Measurements from ENCODE around the gene CSNK1G2. TPM values are rescaled to one million over a fixed set of nuclear protein-coding genes. Genes with fewer than 3 reads are reported as not detected.

The CSNK1G2 gene
- total RNA-seq, 1 donor from 2014 or later, result 38.8 TPM

DNA sequence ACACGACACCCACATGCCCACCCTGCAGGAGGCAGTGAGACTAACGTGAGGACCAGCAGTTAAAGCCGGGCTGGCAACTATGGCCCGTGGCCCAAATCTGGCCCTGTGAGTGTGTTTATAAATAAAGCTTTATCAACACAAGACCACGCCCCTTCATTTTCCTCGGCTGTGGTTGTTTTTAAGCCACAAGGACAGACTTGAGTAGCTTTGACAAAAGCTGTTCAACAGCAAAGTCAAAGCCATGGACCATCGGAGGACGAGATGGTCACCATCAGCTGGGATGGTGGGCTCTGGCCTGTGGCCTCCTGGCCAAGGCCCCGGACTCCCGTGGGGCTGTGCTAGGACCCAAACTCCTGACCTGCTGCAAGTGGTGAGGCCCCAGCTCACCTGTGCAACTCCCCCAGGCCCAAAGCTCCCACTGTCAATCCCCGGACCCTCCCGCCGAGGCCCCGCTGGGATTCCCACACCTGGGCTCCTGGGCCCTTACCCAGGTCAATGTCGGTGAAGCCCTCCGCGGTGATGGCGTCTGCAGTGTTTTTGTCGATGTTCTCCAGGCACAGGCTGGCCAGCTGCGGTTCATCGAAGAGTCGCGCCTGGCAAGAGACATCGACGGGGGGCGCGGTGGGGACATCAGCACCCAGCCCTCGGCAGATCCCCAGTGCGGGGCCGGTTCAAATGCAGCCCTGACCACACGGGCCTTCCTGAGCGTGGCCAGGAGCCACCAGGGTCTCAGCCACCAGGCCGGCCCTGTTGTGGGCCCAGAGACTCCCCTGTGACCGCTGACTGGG, 49.5 kb downstream of the CSNK1G2 start:
- ATAC-seq, result no peak

DNA sequence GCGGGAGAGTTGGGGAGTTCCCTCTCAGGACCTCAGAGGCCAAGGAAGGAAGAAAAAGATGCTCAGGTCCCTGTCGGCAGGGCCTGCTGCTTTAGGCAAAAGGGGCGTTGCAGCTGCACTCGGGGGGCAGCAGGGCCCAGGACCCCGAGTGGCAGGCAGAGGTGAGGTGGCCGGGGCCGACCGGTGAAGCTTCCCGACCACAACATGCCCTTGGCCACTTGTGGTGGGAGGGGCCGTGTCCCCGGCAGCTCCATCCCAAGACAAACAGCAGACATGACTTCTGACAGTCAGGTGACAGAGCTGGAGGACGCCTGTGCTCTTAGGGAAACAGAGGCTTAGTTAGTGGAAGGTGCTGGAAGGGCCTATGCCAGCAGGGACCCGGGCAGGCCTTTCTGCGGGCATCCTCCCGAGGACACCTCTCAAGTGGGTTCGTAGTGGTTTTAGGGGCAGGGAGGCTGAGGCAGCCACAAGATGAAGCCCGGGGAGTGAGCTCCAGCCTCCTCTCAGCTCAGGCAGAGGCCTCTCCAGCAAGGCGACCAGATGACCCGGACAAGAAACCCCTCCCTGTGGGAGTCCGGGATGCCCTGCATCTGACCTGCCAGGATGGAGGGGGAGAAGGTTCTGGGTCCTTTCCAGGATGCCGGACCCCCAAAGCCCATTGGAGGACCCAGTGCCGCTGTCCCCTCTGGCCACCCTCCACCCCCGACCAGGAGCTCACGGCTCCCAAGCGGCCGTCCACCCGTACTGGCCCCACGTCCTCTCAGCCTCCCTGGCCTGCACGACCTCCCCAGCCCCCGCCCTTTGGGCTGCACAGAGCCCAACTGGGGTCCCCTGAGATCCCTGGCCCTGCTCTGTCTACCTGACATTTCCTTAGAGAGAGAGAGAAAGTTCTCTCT, 50.3 kb downstream of the CSNK1G2 start:
- ATAC-seq, result no peak

DNA sequence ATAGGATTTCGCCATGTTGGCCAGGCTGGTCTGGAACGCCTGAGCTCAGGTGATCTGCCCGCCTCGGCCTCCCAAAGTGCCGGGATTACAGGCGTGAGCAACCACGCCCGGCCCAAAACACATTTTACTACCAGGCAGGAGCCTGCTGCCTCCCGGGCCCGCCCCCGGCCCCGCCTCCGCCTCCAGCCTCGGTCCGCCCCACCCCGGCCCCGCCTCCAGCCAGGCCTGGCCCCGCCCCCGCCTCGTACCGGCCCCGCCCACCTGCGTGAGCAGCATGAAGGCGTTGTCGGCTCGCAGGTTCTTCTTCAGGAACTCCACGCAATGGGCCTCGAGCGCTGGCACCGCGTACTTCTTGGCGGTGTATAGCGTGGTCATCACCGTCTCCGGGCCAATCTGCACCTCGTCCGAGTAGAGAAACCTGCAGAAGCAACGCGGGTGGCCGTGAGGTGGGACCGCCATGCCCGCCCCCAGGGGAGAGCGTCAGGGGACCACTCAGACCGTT, 51.8 kb downstream of the CSNK1G2 start:
- ATAC-seq, result peak; percentile 46

DNA sequence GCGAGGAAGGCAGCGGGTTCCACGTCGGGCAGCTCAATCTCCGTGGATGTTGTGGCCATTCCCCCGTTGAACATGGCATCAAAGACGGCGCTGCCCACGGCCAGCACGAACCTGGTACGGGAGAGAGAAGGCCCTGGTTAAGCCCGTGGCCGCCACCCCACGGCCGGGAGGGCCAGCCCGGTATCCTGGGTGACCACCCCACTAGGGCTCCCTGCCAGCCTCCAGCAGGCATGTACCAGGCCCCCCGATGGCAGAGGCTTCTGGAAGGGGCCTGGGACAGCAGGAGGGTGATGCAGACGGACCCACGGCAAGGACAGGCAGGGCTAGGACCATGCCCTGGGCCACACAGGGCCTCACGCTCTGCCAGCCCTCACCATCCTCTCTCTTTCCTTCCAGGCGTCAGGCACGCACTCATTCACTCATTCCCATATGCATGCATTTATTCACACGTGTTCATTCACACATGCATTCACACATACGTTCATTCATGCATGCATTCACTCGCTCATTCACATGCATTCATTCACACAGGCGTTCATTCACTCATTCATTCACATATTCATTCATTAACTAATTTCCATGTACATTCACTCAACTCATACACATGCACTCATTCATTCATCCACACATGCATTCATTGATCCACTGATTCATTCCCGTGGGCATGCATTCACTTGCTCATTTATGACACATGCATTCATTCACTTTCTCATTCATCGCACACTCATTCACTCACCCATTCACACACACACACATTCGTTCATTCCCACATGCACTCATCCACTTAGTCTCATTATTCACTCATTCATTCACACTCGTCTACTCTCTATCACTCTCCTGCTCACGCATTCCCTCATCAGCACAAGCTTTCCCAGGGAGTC, 56.6 kb downstream of the CSNK1G2 start:
- ATAC-seq, result no peak

DNA sequence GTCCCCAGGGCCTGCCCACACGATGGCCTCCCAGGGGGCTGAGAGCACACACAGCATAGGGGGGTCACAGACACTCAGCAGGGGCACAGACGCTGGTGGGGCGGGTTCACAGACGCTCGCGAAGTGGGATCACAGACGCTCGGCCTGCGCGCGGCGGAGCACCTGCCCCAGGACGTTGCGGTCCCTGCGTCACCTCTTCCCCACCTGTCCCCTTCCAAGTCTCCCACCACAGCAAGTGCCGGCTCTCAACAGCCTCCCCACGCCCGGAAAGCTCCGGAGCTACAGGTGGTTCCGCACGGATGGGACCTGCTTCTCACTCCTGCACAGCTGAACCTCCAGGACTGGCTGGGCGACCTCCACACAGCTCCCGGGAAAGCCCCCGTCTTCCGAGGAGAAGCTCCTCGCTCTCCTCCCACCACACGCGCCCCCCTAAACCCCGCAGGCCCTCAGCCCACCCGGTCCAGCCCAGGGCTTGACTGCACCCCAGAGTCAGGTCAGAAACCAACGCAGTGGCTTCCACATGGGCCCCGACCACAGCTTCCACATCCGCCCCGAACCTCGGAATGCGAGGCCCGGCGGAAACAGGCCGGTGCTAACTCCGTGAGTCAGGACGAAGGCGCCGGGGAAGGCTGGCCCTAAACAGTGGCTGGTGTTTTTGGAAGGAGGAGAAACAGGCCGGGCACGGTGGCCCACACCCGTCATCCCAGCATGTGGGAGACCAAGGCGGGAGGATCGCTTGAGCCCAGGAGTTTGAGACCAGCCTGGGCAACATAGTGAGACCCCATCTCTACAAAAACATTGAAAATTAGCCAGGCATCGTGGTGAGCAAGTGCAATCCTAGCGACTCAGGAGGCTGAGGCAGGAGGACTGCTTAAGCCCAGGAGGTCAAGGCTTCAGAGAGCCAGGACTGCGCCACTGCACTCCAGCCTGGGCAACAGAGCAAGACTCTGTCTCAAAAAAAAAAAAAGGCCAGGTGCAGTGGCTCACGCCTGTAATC, 58.0 kb downstream of the CSNK1G2 start:
- ATAC-seq, result peak; percentile 22

DNA sequence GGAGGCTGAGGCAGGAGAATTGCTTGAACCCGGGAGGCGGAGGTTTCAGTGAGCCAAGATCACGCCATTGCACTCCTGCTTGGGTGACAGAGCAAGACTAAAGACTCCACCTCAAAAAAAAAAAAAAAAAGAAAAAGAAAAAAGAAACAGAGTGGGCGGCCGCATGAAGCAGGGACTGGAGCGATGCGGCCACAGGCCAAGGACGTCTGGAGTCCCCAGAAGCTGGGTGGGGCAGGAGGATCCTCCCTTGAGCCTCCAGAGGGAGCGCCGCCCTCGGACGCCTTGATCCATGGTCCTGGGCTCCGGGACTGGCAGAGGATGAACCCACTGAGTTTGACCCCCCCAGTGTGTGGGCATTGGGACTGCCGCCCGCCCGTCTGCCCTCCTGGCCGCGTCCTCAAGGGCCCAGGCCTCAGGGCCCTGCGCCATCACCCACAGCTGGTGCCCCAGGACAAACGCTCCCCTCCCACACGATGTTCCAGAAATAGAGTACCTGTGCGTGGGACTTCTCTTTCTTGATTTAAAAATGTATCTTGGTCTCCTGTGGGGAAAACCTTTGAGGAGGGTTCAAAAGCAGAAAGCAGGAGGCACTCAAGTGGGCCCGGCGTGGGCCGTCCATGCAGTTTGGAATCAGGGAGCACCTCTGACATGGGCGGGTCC, 59.0 kb downstream of the CSNK1G2 start:
- no peak for ATAC-seq

DNA sequence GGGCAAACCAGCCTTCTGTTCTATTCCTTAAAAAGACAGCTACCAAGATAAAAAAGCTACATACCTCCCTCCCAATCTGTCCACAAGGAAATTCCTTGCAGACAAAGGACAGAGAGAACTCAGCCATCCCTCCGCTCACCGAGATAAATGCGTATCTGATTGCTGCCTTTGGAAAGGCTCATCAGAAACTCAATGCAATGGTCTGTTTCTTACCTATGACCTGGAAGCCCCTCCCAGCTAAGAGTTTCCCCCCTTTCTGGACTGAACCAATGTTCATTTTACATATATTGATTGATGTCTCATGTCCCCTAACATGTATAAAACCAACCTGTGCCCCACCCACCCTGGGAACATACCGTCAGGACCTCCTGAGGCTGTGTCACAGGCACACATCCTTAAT, 62.9 kb downstream of the CSNK1G2 start:
- no peak for ATAC-seq

DNA sequence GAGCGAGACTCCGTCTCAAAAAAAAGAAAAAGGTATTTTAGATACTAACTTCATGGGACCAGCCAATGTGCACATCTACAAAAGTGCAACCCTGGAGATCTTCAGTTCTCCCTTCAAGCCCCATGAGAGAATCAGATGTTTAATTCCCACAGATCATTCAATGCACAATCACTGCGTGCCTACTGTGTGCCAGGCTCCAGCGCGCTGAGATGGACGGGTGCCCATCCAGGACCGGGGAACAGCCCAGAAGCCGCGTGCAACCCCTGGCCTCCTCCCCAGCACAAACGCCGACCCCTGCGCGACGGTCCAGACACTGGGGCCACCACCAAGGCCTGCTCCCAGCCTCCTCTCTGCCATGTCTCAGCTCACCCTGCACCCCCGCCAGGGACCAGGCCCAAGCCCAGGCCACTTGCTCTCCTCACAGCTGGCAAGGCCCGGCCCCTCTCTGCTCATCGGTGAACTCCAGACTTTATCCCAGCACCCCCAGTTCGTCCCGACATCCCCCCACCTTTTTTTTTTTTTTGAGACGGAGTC, 69.2 kb downstream of the CSNK1G2 start:
- ATAC-seq, result no peak

DNA sequence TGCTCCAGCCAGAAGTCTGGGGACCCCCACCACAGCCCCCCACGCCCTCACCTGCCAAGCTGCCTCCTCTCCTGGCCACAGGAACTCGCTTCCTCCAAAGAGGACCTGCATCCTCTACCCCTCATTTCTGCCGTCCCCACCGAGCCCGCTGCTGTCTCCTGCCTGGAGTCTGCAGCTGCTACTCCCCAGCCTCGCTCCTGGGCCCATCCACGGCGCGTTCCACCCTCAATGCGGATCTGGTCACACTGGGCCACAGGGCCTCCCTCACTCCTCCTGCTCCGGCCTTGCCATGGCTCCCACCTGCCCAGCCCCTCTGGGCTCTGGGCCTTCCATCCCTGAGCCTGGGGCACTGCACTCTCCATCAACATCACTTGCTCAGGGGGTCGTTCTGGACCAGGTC, 70.2 kb downstream of the CSNK1G2 start:
- no peak for ATAC-seq

DNA sequence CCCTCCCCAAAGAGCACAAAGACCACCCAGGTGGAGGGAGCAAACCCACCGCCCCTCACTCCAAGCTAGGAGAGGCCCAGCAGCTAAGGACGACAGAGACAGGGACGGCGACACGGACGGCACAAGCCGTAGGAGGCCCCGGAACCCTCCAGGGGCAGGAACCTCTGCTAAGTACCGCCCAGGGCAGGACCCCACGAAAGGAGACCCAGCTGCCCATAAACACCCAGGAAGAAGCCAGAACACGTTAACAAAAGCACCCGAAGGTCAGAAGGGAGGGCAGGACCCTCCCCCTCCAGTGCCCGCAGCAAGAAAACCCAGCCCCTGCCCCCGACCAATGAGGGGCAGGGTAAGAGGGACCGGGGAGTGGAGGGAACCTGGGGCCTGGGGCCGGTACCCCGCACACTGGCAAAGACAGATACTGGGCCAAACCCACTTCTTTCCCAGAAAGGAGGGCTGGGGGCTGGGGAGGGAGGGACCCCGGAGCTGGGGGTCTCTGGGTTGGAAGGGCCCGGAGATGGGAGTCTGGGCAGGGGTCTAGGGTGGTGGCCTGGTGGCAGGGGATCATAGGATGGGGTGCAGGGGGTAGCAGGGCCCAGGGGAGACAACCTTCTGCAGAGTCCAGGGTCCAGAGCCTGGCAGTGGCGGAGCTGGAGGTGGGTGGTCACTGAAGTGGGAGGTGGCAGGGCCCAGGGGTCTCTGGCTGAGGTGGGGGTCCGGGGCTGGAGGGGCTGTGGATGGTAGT, 72.1 kb downstream of the CSNK1G2 start:
- peak; percentile 4 for ATAC-seq

DNA sequence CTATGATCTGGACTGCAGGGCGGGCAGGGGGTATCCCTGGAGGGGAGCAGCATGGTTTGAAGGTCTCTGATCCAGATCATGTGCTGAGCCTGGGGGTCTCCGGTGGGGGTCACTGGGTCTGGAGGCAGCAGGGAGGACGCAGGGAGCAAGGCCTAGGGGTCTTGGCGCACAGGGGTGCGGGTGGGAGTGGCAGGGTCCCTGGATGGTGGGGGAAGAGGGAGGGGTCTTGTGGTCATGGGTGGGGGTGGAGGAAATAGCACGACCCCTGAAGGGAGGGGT, 72.7 kb downstream of the CSNK1G2 start:
- no peak for ATAC-seq

DNA sequence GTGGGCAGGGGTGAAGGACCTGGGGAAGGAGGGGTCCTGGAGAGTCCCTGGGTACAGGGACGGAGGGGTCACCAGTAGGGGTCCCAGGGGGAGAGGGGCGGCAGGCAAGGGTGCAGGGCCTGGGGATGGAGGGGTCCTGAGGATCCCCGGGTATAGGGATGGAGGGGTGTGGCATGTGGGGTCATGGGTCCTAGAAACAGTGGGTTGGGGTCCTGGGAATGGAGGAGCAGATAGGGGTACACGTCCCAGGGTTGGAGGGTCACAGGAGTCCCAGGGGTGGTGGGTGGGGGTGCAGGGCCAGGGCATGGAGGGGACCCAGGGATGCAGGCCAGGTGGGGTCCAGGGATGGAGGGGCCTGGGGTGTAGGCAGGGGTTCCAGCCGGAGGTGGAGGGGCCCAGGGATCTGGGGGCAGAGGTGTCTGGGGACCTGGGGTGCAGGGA, 73.2 kb downstream of the CSNK1G2 start:
- ATAC-seq, result peak; percentile 8

DNA sequence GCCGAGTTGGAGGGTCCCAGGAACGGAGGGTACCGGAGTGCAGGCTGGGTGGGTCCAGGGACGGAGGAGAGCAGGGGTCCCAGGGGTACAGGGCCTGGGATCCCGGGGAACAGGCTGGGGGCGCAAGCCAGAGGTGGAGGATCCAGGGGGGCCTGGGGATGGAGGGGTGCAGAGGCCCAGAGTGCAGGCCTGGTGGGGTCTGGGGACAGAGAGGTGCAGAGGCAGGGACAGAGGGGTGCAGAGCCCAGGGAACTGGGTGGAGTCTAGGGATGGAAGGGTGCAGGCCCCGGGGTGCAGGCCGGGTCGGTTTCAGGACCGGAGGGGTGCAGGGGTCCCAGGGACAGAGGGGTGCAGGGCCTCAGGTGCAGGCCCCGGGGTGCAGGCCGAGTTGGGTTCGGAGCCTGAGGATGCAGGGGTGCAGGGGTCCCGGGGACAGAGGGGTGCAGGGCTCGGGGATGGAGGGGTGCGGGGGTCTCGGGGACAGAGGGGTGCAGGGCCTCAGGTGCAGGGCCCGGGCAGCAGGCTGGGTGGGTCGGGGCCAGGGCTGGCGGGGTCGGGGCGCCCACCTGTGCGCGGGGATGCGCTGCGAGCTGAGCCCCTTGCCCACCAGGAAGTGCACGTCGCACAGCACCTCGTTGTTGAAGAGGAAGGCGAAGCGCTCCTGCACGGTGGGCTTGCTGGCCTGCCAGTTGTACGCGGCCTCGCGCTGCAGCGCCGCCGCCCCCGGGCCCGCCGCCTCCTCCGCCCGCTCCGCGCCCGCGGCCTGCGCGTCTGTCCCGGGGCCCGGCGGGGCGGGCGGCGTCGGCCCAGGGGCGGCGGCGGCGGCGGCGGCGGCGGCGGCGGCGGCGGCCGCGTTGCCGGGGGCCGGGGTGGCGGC, 74.0 kb downstream of the CSNK1G2 start:
- ATAC-seq, result peak; percentile 19

DNA sequence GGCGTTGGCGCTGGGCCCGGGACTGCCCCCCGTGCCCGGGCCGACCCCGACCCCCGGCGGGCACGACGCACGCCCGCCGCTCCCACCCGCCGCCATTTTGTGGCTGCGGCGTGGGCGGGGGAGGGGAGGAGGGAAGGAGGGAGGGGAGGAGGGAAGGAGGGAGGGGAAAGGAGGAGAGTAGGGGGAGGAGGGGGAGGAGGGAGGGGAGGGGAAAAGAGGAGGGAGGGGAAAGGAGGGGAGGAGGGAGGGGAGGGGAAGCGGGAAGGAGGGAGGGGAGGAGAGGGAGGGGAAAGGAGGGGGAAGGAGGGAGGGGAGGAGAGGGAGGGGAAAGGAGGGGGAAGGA, 74.6 kb downstream of the CSNK1G2 start, which contains the start of gene BTBD2:
Gene BTBD2 (minus strand): TSS at position 107 of the 343 bp plus-strand sequence. CDS start 11 bp downstream, at position 96.
- ATAC-seq, result no peak

DNA sequence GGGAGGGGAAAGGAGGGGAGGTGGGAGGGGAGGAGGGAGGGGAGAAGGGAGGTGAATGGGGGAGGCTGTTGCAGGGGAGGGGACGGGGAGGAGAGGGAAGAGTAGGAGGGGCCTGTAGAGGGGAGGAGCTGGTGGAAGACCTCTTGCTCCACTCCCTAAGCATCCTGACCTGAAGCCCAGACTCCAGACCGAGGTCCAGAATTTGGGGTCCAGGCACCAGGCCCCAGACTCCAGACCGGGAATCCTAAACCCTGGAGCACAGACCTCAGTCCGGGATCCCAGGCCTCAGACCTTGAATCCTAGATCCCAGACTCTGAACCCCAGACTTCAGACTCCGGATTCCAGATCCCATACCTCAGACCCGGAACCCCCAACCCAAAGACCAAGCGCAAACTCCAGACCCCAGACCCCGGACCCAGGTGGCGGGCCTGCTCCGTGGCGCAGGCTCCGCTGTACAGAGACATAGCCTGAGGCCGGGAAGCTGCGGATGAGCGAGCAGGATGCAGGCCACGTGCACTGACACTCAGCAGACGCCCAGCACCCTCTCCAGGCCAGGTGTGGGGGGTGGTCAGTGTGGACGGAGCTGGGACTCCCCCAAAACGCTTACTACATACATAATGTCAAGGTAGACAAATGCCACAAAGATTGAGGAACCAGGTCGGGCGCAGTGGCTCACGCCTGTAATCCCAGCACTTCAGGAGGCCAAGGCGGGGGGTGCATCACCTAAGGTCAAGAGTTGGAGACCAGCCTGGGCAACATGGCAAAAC, 75.3 kb downstream of the CSNK1G2 start:
- peak; percentile 70 for ATAC-seq

DNA sequence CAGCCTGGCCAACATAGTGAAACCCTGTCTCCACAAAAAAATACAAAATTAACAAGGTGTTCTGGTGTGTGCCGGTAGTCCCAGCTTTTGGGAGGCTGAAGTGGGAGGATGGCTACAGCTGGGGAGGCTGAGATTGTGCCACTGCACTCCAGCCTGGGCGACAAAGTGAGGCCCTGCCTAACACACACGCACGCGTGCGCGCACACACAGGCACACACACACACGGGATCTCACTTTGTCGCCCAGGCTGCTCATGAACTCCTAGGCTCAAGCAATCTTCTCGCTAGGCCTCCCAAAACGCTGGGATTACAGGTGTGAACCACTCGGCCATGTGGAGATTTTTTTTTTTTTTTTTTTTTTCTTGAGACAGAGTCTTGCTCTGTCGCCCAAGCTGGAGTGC, 77.8 kb downstream of the CSNK1G2 start:
- ATAC-seq, result no peak

DNA sequence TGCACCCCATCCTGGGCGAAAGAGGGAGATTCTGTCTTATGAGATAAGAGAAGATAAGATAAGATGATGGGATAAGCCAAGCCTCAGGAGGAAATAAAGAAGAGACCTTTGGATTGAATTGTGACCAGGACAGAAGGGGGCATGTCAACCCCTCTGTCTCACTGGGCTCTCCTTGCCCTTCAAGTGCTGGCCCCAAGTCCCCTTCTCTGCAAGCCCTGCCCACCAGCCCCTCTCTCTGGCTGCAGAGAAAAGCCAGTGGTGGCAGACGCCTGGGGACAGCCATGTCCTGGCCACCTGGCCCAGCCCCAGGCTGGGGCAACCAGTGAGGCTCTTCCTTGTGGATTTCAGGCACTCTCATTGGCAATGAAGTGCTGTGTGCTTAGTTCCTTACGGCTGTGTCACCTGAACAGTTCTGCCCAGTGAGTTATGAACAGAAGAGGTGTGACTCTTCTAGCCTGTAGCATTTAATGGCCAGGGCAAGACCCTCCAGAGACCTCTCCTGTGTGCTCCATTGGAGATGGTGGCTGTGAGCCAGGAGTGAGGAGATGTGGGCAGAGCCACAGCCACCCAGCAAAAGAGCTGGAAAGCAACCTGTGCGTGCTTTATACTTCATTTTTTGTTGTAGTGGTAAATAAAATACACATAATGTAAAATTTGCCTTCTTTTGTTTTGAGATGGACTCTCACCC, 80.6 kb downstream of the CSNK1G2 start:
- peak; percentile 38 for ATAC-seq
